ENCODE results near the gene KDM2A.

Gene KDM2A

DNA sequence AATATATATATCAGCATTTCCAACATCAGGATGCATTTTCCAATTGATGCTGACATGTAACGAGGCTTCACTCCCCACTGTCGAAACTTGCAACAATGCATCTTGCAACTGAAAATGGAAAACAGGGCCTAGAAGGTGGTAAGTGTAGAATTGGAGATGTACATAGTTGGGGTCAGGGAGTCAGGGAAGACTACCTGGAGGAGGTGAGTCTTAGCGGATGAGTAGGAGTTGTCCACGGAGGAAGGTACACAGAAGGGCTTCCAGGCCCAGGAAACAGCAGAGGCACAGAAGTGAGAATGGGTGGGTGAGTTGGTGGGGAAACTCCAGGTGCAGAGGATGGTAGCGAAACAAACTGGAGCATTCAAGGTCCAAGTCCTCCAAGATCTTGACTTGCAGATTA, 145.2 kb downstream of the KDM2A start:
- Histone ChIP-seq H3K4me3 (ENCODE audit: low read depth, low read length) (no peak overlapping the region), H3K9me3 (ENCODE audit: control insufficient read depth, insufficient read depth, low read depth, low read length) (no peaks in the 10 kb centered on the region), H3K36me3 (ENCODE audit: control insufficient read depth in 2 of 2, insufficient read depth in 1 of 2, low read length in 2 of 2) (peaks cover 0 to 21% of the 10 kb centered on the region in 2 experiments; a peak in 1 of 3 replicates), H3K27ac (ENCODE audit: extremely low read depth, low read depth, low read length) (no peak overlapping the region), H3K4me1 (ENCODE audit: control insufficient read depth, insufficient read depth, low read length) (no peaks in the 10 kb centered on the region)
- CTCF ChIA-PET, result interaction anchor here (0.9 to 4.9 kb wide), 6 partner anchors 13 to 117 kb away, joined by 3 to 104 read pairs (median 24); no protein-coding TSS in a partner anchor
- POLR2A ChIA-PET, result interaction anchor here (1.6 kb wide), 1 partner anchor 53 kb away, joined by 5 read pairs; no protein-coding TSS in a partner anchor
- TF ChIP-seq ZFP3 (tag by site-specific recombination; IDR thresholded peaks at IDR 0.05; ENCODE audit: low read depth) (peak; percentile 36; the same call in 1 of the 2 replicates), EGR2 (tag by site-specific recombination; IDR thresholded peaks at IDR 0.05; ENCODE audit: low read depth) (peak; percentile 48; the same call in 1 of the 2 replicates), ZNF175 (tag by site-specific recombination; IDR thresholded peaks at IDR 0.05) (no peak)

DNA sequence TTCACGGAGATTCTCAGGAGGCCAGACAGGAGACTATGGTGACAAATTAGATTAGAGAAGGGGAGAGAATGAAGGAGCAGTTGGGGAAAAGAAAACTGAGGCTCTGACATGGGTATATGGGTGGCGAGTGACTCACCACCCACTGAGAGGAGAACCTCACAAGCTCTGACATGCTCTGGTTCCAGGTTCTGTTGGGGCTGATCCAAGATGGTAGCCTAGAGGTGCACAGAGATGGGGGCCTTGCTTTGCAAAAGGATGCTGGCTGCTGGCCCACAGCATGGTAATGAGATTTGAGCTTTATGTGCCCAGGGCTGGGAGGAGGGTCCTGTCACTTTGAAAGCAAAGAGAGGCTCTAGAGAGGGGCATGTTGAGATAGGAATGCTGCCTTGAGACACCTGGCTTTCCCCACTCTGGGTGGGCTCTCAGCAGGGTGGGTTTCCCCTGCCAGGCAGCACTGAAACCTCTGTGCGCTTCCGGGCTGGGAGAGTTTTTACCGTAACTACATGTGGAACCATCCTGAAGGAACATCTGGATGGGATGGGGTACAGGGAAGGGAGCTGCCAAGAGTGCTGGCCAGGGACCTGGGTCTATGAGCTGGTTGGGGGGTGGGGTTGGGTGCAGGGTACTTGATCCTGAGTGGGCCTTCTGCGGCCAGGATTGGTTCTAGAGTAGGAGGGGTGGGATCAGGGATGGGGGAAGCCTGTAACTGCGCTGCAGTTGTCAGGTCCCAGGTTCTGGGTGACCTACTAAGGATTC, 146.0 kb downstream of the KDM2A start:
- peaks cover 0 to 28% of the 10 kb centered on the region in 2 experiments; a peak in 1 of 3 replicates for H3K36me3 ChIP-seq (ENCODE audit: control insufficient read depth in 2 of 2, insufficient read depth in 1 of 2, low read length in 2 of 2)
- POLR2A ChIA-PET, result no interaction called here
- CTCF ChIA-PET, result interaction anchor here (0.5 to 4.9 kb wide), 5 partner anchors 12 to 1608 kb away, joined by 3 to 104 read pairs (median 5); no protein-coding TSS in a partner anchor
- no peak overlapping the region for H3K27ac ChIP-seq (ENCODE audit: extremely low read depth, low read depth, low read length)
- H3K4me3 ChIP-seq (ENCODE audit: low read depth, low read length), result no peak overlapping the region
- H3K4me1 ChIP-seq (ENCODE audit: control insufficient read depth, insufficient read depth, low read length), result no peaks in the 10 kb centered on the region
- TF ChIP-seq ZNF658 (tag by site-specific recombination; IDR thresholded peaks at IDR 0.05) (no peak), ZNF629 (tag by site-specific recombination; IDR thresholded peaks at IDR 0.05) (no peak), ZNF280D (tag by site-specific recombination; IDR thresholded peaks at IDR 0.05) (no peak), ZNF174 (tag by site-specific recombination; IDR thresholded peaks at IDR 0.05) (no peak), ZNF146 (tag by site-specific recombination; IDR thresholded peaks at IDR 0.05) (no peak), YY2 (tag by site-specific recombination; IDR thresholded peaks at IDR 0.05) (no peak), ZNF626 (tag by site-specific recombination; IDR thresholded peaks at IDR 0.05) (no peak), ZNF501 (tag by site-specific recombination; IDR thresholded peaks at IDR 0.05) (no peak), GFI1B (tag by site-specific recombination; IDR thresholded peaks at IDR 0.05) (no peak), KLF7 (tag by site-specific recombination; IDR thresholded peaks at IDR 0.05; ENCODE audit: borderline replicate concordance) (no peak)
- no peaks in the 10 kb centered on the region for H3K9me3 ChIP-seq (ENCODE audit: control insufficient read depth, insufficient read depth, low read depth, low read length)

GRCh38 chr11:67265633-67266448, 146.8 kb downstream of the KDM2A start:
- Histone ChIP-seq H3K36me3 (ENCODE audit: control insufficient read depth in 2 of 2, insufficient read depth in 1 of 2, low read length in 2 of 2) (peaks cover 0 to 33% of the 10 kb centered on the region in 2 experiments; a peak in 1 of 3 replicates), H3K27ac (ENCODE audit: extremely low read depth, low read depth, low read length) (no peak overlapping the region; the same call in 1 of the 2 replicates), H3K9me3 (ENCODE audit: control insufficient read depth, insufficient read depth, low read depth, low read length) (no peaks in the 10 kb centered on the region), H3K4me3 (ENCODE audit: low read depth, low read length) (peak overlapping the region; percentile 20), H3K4me1 (ENCODE audit: control insufficient read depth, insufficient read depth, low read length) (no peaks in the 10 kb centered on the region)
- ChIA-PET POLR2A (interaction anchor here (1.0 to 1.3 kb wide), 4 partner anchors 11 to 51 kb away, joined by 3 to 7 read pairs (median 4); no protein-coding TSS in a partner anchor), CTCF (interaction anchor here (1.0 to 4.9 kb wide), 7 partner anchors 12 to 116 kb away, joined by 3 to 104 read pairs (median 5); no protein-coding TSS in a partner anchor)
- TF ChIP-seq, protein P1, sequence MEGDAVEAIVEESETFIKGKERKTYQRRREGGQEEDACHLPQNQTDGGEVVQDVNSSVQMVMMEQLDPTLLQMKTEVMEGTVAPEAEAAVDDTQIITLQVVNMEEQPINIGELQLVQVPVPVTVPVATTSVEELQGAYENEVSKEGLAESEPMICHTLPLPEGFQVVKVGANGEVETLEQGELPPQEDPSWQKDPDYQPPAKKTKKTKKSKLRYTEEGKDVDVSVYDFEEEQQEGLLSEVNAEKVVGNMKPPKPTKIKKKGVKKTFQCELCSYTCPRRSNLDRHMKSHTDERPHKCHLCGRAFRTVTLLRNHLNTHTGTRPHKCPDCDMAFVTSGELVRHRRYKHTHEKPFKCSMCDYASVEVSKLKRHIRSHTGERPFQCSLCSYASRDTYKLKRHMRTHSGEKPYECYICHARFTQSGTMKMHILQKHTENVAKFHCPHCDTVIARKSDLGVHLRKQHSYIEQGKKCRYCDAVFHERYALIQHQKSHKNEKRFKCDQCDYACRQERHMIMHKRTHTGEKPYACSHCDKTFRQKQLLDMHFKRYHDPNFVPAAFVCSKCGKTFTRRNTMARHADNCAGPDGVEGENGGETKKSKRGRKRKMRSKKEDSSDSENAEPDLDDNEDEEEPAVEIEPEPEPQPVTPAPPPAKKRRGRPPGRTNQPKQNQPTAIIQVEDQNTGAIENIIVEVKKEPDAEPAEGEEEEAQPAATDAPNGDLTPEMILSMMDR (tag by site-specific recombination; IDR thresholded peaks at IDR 0.05), result peak; percentile 49; the same call in 1 of the 2 replicates
- TF ChIP-seq ZSCAN30 (tag by site-specific recombination; IDR thresholded peaks at IDR 0.05) (peak; percentile 67; the same call in 1 of the 2 replicates), ZBTB8A (tag by site-specific recombination; IDR thresholded peaks at IDR 0.05) (peak; percentile 36; the same call in 1 of the 2 replicates), ZBTB26 (tag by site-specific recombination; optimal IDR thresholded peaks at IDR 0.05) (peak; percentile 41), BCL11B (tag by site-specific recombination; IDR thresholded peaks at IDR 0.05; ENCODE audit: low read depth) (peak; percentile 100), ZBTB7A (tag by site-specific recombination; IDR thresholded peaks at IDR 0.05; ENCODE audit: low read depth) (peak; percentile 25; the same call in 1 of the 2 replicates), BCL11A (tag by site-specific recombination; IDR thresholded peaks at IDR 0.05; ENCODE audit: low read depth) (peak; percentile 98), ZXDB (tag by site-specific recombination; IDR thresholded peaks at IDR 0.05) (no peak), ZNF202 (tag by site-specific recombination; IDR thresholded peaks at IDR 0.05; ENCODE audit: borderline replicate concordance) (no peak), ZBTB17 (tag by site-specific recombination; IDR thresholded peaks at IDR 0.05) (peak; percentile 71)
